ENCODE measurements around the gene NKG7. TPM values are rescaled to one million over a fixed set of nuclear protein-coding genes. Genes with fewer than 3 reads are reported as not detected.

The NKG7 gene
- total RNA-seq, 1 donor from 2014 or later = not detected

DNA sequence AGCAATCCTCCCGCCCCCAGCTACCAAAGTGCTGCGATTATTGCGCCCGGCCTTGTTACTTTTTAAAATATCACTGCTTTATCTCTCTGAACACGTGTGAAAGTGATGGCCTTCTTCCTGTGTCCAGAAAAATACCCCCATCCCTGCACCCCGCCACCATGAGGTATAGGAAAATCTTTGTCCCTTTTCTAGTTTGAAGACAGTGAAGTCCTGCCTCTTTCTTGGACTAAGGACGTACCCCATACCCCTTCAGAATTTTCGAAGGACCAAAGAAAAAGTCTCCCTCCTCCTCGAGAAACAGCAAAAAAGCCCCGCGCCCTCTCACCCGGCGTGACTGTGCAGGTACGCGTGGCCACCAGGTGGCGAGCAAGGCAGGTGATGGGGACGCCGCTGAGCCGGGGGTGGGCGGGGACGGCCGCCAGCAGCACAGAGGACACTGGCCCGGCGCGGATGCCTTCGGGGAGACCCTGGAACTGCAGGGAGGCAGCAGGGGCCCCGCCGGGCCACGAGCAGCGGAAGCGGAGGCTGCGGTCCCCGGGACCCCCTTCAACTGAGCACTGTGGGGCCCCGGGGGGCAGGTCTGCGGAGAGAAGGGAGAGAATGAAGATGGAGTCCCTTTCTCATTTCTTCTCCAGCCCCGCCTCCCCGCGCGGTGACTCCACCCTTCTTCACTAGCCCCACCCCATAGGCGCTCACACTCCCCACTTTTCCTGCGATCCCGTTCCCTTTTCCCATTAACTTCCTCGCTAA, 33.7 kb downstream of the NKG7 start:
- peak; percentile 76 for DNase-seq (ENCODE audit: low read depth)

DNA sequence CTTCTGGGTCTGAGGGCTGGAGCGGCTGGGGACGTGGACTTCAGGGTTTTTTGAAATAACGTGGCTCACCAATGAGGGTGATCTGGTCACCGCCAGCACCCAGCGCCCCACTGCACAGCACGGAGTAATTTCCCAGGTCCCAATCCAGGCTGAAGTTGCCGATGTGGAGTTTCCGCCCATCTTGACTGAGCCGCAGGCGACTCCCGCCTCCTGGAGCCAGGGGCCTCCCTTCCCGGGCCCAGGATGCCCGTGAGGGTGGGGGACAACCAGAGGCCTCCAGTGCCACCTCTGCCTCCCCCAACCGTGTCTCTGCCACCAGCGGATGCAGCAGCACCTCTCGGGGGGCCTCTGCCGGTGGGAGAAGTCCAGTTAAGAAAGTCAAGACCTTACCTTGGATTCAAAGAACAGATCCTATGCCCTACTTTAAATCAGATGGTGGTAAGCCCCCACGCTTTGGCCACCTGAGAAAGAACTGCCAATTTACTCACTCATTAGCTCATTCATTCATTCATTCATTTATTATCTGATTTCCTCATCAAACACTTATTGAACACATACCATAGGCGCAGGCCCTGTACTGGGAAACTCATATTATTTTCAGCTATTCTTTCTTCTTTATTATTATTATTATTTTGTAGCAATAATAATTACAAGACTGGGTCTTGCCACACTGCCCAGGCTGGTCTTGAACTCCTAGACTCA, 34.4 kb downstream of the NKG7 start:
- DNase-seq (ENCODE audit: low read depth) = no peak

DNA sequence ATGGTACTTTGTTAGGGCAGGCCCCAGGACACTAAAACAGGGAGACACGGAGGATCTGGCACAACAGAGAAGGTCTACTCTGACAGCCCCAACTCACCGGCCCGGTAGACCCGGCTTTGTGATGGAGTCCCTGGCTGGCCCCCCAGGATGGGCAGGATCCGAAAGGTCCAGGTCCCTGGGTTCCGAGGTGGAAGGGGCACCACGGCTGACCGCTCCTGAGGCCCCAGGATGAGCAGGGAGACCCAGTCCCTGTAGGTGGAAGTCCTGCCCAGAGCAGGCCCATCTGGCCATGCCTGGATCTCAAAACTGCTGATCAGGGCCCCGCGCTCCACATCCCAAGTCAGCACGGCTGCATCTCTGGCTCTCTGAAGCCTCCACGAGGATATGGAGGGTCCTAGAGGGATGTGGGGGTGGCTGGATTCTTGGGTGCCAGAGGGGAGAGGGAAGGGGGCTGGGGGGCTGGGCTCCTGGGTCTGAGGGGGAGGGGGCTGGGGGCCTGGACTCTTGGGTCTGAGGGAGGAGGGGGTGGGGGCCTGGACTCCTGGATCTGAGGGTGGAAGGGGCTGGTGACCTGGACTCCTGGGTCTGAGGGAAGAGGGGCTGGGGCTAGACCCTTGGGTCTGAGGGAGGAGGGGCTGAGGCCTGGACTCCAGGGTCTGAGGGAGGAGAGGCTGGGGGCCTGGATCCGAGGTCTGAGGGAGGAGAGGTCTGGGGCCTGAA, 35.2 kb downstream of the NKG7 start:
- DNase-seq (ENCODE audit: low read depth) = no peak

DNA sequence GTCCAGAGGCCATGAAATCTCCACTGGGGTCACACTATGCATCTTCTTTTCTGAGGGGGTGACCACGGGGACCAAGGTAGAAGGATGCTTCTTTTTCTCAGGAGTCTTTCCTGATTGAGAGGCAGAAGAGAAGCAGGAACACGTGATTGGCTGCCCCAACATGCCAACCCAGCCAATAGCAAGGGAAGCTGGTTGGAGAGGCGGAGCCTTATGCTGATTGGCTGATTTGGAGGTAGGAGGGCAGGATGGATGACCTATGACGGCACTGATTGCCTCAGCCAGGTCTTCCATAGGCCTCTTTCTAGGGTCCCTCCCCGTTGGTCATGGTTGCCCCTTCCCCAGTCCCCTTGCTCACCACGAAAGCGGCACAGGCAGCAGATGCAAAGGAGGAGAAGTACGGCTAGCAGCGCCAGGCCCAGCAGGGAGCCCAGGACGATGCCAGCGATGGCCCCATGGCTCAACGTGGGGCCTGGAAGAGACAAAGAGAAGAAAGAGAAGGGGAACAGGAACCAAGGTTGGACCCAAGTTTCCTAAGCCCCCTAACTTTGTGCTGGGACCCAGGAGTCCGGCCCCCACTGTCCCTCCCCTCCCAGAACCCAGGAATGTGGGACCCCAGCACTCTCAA, 38.5 kb downstream of the NKG7 start:
- no peak for DNase-seq (ENCODE audit: low read depth)

DNA sequence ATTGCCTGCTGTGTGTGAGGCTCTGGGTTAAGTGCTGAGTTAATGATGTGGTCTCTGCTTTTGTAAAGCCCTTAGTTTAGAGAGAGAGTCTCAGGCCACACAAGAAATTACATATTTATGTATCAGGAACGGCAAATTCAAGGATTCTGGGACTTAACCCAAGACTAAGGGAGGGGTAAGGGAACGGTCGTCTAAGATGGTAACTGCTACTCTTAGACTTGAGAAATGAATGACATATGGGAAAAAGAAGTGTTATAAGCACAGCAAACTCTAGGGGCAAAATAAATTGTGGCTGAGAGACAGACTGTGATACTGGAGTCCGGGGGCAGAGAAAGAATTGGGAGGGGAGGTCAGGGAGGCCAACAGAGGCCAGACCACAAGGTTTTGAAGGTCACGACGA, 40.7 kb downstream of the NKG7 start:
- DNase-seq (ENCODE audit: low read depth) = no peak

GRCh38 chr19:51331193-51331592, 41.3 kb downstream of the NKG7 start:
- DNase-seq (ENCODE audit: low read depth) = no peak

DNA sequence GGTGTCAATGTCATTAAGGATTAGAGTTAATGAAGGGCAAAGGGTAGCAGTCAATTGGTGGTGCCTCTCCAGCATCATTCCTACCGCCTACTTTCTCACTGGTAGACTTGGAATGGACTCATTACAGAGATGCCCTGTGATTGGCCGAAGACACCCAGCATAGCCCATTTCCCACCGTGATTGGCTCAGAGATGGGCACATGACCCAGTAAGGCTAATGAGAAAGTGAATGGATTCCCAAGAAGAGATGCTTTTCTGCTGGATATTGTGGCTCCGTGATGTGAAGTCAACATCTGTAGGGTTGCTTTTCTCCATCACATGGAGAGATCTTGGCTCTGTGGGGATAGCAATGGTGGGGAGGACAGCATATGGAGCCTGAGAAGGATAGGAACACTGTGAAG, 42.1 kb downstream of the NKG7 start:
- DNase-seq (ENCODE audit: low read depth) = no peak

- no peak for DNase-seq (ENCODE audit: low read depth)
Observed at GRCh38 chr19:51329411-51329810, 43.0 kb downstream of the NKG7 start.

- DNase-seq (ENCODE audit: low read depth) = no peak
Observed at GRCh38 chr19:51327066-51328001, 45.1 kb downstream of the NKG7 start.

DNA sequence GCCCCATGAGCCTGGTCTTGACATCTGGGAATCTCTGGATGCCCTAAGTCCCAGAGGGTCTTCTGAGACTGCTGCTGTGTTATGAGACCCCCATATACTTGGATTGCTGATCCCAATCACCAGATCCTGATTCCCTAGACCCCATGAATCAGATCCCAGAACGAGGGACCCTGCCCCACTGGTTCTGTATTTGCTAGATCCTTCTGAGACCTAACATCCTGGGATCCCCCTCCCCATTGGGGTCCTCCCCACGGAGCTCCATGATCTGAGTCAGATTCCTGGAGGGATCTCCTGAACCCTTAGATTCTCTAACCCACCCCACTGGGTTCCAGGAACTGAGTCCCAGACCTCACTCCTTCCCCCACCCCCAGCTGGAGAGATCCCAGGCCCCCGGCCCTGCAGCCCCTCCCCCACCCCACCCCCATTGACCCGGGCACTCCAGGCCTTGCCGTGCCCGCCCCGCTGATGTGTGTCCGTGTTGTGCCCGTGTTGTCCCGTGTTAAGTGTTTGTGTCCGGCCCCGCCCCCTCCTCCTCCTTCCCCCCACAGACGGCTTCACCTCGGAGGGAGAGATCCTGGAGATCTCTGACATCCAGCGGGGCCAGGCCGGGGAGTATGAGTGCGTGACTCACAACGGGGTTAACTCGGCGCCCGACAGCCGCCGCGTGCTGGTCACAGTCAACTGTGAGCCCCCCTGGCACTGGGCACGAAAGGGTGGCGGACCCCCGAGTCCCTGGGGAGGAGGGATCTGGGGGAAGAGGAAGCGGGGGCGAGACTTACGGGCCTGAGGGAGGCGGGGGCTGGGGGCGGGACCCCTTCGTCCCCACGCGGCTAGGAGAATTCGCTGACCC, 46.0 kb downstream of the NKG7 start:
- no peak for DNase-seq (ENCODE audit: low read depth)

DNA sequence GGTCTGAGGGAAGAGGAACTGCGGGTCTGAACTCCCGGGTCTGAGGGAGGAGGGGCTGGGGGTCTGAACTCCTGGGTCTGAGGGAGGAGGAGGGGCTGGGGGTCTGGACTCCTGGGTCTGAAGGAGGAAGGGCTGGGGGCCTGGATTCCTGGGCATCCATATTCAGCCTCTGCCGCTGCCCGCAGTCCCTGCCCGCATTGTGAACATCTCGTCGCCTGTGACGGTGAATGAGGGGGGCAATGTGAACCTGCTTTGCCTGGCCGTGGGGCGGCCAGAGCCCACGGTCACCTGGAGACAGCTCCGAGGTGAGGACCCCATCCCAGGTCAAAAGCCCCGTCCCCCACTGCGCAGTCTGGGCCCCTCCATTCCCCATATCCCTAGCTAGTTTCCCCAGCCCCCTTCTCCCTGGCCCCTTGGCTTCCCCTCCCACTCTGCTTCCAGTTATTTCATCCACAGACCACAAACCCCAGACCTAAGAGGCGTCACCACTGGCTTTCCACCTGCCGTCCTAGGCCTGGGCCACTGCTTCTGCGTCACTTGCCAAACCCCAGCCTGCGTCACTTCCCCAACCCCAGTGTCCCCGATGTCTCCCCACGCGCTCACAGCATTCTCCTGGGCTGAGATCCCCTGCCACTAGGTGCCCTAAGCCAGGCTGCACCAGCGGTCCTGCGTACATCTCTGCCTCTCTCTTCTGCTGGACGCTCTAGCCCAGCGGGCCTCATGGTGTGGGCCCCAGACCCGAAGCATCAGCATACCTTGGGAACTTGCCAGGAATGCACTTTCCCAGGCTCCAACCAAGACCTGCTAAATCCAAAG, 47.1 kb downstream of the NKG7 start:
- peak; percentile 32 for DNase-seq (ENCODE audit: low read depth)

- DNase-seq (ENCODE audit: low read depth) = no peak
Observed at GRCh38 chr19:51324167-51324481, 48.3 kb downstream of the NKG7 start.

GRCh38 chr19:51323481-51324166, 48.8 kb downstream of the NKG7 start:
- DNase-seq (ENCODE audit: low read depth) = no peak

GRCh38 chr19:51321799-51322198, 50.7 kb downstream of the NKG7 start:
- no peak for DNase-seq (ENCODE audit: low read depth)

Measured in myocyte (in vitro differentiated cells).